VCaP (cell line): ENCODE data around the gene NFRKB.

Experiments used
- H3K27ac ChIP-seq: fragments of 450-650 bp; 2 replicates; pipeline ENCODE4 v1.5.1; 2017
- CTCF ChIP-seq: fragments of 450-650 bp; conservative IDR thresholded peaks from 2 replicates; pipeline ENCODE4 v1.5.1; 2017; ENCODE audit warnings: mild to moderate bottlenecking, moderate library complexity

The NFRKB gene

GRCh38 chr11:129894278-129895125 lies 876 bp downstream of the NFRKB start:
- no peak for TF ChIP-seq CTCF
- H3K27ac ChIP-seq = peak overlapping the region; percentile 85

DNA sequence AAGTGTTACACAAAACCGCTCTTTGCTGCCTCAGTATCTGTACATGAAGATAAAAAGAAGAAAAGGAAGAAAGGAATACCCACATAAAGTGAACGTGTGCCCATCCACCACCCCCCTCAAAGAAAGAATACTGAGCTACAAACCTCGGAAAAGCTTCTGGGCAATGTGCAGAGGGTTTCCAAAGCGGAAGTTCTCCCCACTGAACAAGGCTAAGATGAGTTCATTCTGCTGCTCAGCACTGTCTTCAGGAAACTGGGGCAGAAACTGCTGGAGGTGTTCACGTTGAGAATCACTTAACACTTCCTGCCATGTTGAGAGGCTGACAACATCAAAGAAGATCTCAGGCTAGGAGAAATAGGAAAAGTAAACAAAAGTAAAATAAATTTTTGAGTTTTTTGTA lies 6.9 kb downstream of the NFRKB start:
- no peak for TF ChIP-seq CTCF
- H3K27ac ChIP-seq = no peak overlapping the region

DNA sequence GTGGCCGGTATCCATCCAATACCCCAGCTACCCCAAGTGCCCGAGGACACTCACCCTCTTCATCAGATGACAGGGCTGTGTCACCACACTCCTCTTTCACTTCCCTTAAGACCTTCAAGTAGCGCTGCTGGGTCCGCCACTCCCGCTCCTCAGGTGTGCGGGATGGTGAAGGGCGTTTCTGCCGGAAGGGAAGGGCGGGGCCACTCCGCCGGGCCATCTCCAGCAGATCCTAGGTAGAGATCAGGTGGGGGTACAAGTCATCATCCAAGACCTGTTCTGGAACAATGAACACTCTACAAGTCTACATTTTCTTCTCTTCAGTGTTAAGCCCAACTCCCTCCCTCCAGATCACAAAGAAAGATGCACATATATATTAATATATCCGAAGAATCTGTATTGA lies 10.0 kb downstream of the NFRKB start:
- TF ChIP-seq CTCF = no peak
- no peak overlapping the region for H3K27ac ChIP-seq

DNA sequence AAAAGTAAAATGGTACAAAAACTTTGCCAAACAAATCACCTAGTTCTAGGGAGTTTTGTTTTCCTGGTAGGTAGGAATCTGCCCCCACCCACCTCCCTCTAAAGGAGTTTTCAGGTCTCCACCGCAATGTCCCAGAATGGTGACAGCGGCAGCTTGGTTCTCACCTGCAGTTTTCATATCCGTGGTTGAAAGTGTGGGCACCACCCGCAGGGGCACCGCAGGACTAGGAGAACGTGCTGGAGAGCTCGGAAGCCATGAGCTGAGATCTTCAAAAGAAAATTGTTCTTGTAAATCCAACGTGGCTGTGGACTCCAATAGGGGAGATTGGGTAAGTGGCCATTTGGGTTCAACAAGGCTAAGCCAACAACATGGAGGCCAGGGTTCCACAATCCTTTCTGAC lies 10.8 kb downstream of the NFRKB start:
- no peak for TF ChIP-seq CTCF

DNA sequence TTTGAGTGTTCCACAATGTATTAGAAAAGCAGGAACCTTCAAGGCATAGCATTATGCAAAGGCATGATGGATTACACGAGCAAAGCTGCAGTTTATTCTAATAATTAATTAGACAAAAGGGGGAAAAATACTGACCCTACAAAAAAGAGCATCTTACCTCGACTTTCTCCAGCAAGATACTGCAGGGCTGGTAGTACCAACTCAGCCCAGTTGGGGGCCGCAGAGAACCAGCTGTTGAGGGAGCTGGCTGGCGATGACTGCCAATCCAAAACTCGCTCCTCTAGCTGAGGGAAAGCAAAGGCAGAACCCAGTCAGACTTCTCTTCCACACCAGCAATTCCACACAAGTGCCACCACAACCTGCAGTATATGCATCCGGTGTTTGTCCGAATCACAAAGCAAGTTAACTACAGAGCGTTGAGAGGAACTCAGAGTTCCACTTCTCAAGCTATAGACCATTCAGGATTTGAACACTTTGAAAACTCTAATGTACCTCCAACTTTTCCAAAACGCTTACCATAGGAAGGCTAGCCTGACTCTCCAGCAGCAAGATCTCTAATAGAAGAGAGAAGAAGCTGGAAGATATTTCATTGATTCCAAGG lies 13.7 kb downstream of the NFRKB start:
- H3K27ac ChIP-seq = no peak overlapping the region
- TF ChIP-seq CTCF = peak; percentile 85

More for the DNA sequence above, 10.8 kb downstream of the NFRKB start:
- no peak overlapping the region for H3K27ac ChIP-seq

DNA sequence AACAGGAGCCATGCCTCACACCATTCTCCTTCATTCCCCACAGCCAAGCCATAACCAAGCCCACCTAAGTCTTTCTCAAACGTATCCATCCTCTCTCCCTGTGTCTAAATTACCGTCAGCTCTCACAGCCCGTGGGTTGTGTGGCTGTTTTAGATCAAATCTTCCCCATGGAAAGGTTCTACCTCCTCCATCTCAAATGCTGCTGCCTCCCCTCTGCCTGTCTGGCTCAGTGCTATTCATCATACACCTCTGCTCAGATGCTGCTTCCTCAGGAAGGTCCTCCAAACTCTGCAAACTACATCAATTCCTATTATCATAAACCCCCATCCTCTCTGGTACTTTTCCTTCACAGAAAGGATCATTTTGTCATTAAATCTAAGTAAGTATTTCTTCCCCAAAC lies 15.1 kb downstream of the NFRKB start:
- no peak overlapping the region for H3K27ac ChIP-seq
- TF ChIP-seq CTCF = no peak

DNA sequence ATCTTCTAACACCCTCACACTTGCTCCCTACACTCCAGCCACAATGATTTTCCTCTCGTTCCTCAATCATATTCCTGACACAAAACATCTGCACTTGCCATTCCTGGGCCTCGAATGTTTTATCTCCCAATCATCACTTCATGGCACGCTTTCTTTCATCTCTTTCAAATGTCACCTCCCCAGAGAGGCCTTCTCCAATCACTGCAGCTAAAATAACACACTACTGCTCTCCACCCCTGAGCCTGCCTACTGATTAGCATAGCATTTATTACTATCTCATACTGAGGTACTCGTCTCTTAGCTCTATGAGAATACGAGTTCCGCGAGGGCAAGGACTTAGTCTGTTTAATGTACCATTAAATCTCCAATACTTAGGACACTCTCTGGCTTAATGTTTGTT lies 23.5 kb downstream of the NFRKB start:
- TF ChIP-seq CTCF = no peak
- H3K27ac ChIP-seq = no peak overlapping the region

DNA sequence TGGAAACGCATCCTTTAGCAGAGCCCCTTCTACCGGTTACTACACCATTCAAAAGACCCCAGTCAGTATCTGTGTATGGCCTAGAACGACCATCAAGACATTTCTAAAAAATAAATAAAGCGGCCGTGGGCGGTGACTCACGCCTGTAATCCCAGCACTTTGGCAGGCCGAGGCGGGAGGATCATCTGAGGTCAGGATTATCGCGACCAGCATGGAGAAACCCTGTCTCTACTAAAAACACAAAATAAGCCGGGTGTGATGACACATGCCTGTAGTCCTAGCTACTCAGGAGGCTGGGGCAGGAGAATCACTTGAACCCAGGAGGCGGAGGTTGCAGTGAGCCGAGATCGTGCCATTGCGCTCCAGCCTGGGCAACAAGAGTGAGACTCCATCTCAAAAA lies 26.8 kb downstream of the NFRKB start:
- peak overlapping the region; percentile 92 for H3K27ac ChIP-seq
